Thoracic aorta endothelial cell (primary cell): ENCODE measurements around the gene SPRR1A. TPM values are rescaled to one million over a fixed set of nuclear protein-coding genes. Genes with fewer than 3 reads are reported as not detected.

Experiments used
- small RNA-seq: library from RNA; depleted of rRNA; stranded (forward); fragments of <200 nt; gene quantifications from one replicate; pipeline ENCODE3, GENCODE V24; 2012
- total RNA-seq: library from RNA; depleted of rRNA; stranded (reverse); fragments of >200 nt; gene quantifications from 2 replicates; pipeline ENCODE4 v1.2.3, GENCODE V29; 2012

Gene SPRR1A, protein sequence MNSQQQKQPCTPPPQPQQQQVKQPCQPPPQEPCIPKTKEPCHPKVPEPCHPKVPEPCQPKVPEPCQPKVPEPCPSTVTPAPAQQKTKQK
- total RNA-seq = not detected in 2 replicates

DNA sequence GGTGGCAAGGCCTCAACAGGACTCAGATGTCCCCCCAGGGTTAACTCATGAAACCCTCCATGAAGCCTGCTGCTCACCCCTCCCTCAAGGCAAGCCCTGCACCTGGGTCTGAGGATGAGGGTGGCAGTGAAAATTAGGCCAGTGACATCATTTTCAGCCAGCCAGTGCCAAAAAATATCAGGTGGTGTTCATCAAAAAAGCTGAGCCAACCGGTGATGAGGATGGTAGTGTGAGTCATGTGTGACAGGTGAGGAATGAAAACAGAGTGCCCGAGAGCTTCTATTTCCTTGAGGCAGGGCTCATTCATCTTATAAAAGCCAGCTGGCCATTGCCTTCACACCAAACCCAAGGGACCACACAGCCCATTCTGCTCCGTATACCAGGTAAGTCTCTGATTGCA is at the start of gene SPRR1A:
TSS of gene SPRR1A (plus strand) at position 339 of the 400 bp plus-strand sequence. CDS start 1,150 bp downstream, outside the sequence.

GRCh38 chr1:152946651-152947256 is 37.1 kb upstream of the SPRR1A start, which contains the start of gene SPRR5:
Gene SPRR5, plus strand, starts transcription at chr1:152947206. Its CDS starts 1,349 bp downstream, at chr1:152948555.

DNA sequence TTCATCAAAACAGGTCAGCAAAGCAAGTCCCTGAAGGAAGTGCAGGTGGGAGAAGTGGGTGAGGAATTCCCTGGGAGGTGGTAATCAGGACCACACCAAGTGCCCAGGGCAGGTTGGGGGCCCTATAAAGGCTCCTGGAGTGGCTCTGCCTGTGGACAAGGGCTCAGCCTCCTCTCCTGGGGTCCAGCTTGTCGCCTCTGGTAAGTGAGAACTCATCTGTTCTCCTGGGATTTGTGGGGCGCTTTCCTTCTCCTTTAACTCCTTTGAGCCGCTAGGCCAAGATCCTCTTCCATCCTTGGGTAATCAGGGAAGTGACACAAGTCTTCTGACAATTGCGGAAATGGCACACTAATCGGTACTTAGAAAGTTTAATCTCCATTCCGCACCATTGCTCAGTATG is 13.4 kb upstream of the SPRR1A start, which contains the start of gene SPRR4:
TSS of gene SPRR4 (plus strand) at position 154 of the 400 bp plus-strand sequence. CDS start 1,243 bp downstream, outside the sequence.

DNA sequence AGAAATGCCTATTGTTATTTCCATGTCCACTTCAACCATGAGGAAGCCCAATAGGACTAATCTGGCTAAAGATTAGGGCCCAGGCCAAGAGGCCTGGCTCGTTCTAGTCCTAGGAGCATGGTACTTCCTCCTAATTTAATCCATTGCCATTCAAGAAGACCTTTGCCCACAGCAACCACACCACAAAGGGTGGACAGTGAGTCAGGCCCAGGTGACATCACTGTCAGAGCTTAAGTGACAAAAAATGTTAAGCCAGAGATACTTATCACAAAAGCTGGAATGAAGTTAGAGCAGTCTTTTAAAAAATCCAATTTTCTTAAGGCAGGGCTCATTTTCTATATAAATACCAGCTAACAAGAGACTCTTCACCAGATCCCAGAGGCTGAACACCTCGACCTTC is 17.5 kb downstream of the SPRR1A start, which contains the start of gene SPRR3:
TSS of gene SPRR3 (plus strand) at position 368 of the 400 bp plus-strand sequence. CDS start 1,272 bp downstream, outside the sequence.

GRCh38 chr1:153030895-153031294 is 47.0 kb downstream of the SPRR1A start, which contains the start of gene SPRR1B:
Gene SPRR1B, plus strand, starts transcription at chr1:153031203. Its CDS starts 1,143 bp downstream, at chr1:153032346.

Small RNA genes lying within 50 kb of the gene (small RNA-seq; reads per million reads assigned to genes)
- gene AL356867.1 = not detected
- gene RF00322 = not detected
- not detected for gene SPRR1A

Other genes with a start within 250 kb of the SPRR1A start
- gene KPRP, start 226.1 kb upstream of the SPRR1A start, total RNA-seq = not detected in 2 replicates
- not detected in 2 replicates for gene LCE1F, start 208.9 kb upstream of the SPRR1A start, total RNA-seq
- gene LCE1E, start 197.8 kb upstream of the SPRR1A start, total RNA-seq = not detected in 2 replicates
- gene LCE1D, start 187.4 kb upstream of the SPRR1A start, total RNA-seq = not detected in 2 replicates
- gene LCE1C, start 177.4 kb upstream of the SPRR1A start, total RNA-seq = not detected in 2 replicates
- 0.22 TPM in 1 of 2 replicates, not detected in the other for gene LCE1B, start 172.1 kb upstream of the SPRR1A start, total RNA-seq
- gene LCE1A, start 156.6 kb upstream of the SPRR1A start, total RNA-seq = not detected in 2 replicates
- gene LCE6A, start 141.2 kb upstream of the SPRR1A start, total RNA-seq = not detected in 2 replicates
- gene LCE7A, start 124.1 kb upstream of the SPRR1A start, total RNA-seq = not detected in 2 replicates
- not detected in 2 replicates for gene SMCP, start 105.8 kb upstream of the SPRR1A start, total RNA-seq
- gene IVL, start 75.5 kb upstream of the SPRR1A start, total RNA-seq = not detected in 2 replicates
- not detected in 2 replicates for gene SPRR5, start 36.9 kb upstream of the SPRR1A start, total RNA-seq
- not detected in 2 replicates for gene SPRR4, start 13.4 kb upstream of the SPRR1A start, total RNA-seq
- gene SPRR3, start 17.7 kb downstream of the SPRR1A start, total RNA-seq = not detected in 2 replicates
- not detected in 2 replicates for gene SPRR1B, start 47.1 kb downstream of the SPRR1A start, total RNA-seq
- not detected in 2 replicates for gene SPRR2D, start 57.0 kb downstream of the SPRR1A start, total RNA-seq
- gene SPRR2A, start 73.4 kb downstream of the SPRR1A start, total RNA-seq = not detected in 2 replicates
- gene SPRR2B, start 87.5 kb downstream of the SPRR1A start, total RNA-seq = not detected in 2 replicates
- gene SPRR2E, start 110.4 kb downstream of the SPRR1A start, total RNA-seq = not detected in 2 replicates
- gene SPRR2F, start 129.4 kb downstream of the SPRR1A start, total RNA-seq = not detected in 2 replicates
- not detected in 2 replicates for gene SPRR2G, start 166.8 kb downstream of the SPRR1A start, total RNA-seq
- gene LELP1, start 219.3 kb downstream of the SPRR1A start, total RNA-seq = not detected in 2 replicates
- not detected in 2 replicates for gene PRR9, start 233.5 kb downstream of the SPRR1A start, total RNA-seq